AG10803 (cell line): ENCODE data around the gene PYGB.

Source experiments
- DNase-seq: peaks from one replicate; pipeline ENCODE4 v3.0.0; 2010; ENCODE audit warnings: low read depth
- H3K4me3 ChIP-seq: 2 replicates; pipeline ENCODE4 v1.5.1; 2011; ENCODE audit warnings: mild to moderate bottlenecking, low read length, control low read depth
- TF ChIP-seq, protein P1 (sequence below): conservative IDR thresholded peaks from 2 replicates; pipeline ENCODE4 v1.5.1; 2011; ENCODE audit warnings: mild to moderate bottlenecking, low read length, control low read depth, inconsistent platforms

Gene PYGB

DNA sequence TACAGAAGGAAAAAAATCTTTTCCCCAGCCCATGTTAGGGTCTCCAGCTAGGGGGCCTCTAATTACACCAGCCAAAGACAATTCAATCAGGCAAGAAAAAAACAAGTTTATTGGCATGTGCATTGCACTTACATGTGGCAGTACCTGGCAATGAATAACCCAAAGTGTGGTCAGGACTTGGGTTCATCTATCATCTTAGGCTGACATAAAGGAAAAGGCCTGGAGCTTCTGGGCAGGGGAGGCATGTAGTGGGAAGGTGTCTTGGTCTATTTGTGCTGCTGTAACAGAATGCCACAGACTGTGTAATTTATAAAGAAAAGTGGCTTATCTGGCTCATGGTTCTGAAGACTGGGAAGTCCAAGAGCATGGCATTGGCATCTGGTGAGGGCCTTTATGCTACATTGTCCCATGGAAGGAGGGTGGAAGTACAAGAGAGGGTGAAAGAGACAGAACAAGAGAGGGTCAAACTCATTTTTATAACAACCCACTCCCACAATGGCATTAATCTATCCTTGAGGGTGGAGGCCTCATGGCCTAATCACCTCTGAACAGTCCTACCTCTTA lies 4.4 kb upstream of the PYGB start:
- TF ChIP-seq, protein P1, sequence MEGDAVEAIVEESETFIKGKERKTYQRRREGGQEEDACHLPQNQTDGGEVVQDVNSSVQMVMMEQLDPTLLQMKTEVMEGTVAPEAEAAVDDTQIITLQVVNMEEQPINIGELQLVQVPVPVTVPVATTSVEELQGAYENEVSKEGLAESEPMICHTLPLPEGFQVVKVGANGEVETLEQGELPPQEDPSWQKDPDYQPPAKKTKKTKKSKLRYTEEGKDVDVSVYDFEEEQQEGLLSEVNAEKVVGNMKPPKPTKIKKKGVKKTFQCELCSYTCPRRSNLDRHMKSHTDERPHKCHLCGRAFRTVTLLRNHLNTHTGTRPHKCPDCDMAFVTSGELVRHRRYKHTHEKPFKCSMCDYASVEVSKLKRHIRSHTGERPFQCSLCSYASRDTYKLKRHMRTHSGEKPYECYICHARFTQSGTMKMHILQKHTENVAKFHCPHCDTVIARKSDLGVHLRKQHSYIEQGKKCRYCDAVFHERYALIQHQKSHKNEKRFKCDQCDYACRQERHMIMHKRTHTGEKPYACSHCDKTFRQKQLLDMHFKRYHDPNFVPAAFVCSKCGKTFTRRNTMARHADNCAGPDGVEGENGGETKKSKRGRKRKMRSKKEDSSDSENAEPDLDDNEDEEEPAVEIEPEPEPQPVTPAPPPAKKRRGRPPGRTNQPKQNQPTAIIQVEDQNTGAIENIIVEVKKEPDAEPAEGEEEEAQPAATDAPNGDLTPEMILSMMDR, result no peak
- DNase-seq, result no peak
- no peak overlapping the region for H3K4me3 ChIP-seq

DNA sequence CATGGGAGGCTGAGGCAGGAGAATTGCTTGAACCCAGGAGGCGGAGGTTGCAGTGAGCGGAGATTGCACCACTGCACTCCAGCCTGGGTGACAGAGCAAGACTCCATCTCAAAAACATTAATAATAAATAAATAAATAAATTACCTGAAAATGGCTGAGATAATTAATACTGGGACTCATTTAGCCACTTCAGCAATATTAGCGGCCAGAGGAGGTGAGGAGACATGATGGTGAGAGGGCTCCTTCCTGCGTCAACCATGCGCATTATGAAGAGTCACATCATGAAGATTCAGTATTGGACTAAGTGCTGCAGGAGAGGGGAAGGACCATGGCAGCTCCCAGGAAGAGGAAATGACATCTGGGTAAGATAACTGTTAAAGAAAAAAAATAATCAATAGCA lies 2.9 kb upstream of the PYGB start:
- TF ChIP-seq, protein P1, result no peak
- no peak overlapping the region for H3K4me3 ChIP-seq
- DNase-seq, result no peak

DNA sequence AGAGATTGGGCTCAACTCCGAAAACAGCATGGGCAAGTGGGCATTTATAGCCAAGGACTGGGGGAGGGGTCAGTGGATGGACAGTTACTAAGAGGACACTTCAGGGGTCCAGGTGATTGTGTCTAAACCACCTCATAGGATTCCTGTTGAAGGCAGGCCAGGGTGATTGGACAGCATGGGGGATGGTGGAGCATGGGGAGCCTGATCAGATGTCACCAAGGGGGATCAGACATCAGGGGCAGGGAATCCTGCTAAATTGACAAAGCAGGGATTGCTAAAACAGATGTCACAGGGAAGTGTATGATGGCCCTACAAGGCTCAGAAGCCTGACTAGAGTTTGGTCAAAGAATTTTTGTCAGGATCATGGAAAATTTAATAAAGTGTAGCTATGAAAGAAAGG lies 2.4 kb upstream of the PYGB start:
- TF ChIP-seq, protein P1, result no peak

DNA sequence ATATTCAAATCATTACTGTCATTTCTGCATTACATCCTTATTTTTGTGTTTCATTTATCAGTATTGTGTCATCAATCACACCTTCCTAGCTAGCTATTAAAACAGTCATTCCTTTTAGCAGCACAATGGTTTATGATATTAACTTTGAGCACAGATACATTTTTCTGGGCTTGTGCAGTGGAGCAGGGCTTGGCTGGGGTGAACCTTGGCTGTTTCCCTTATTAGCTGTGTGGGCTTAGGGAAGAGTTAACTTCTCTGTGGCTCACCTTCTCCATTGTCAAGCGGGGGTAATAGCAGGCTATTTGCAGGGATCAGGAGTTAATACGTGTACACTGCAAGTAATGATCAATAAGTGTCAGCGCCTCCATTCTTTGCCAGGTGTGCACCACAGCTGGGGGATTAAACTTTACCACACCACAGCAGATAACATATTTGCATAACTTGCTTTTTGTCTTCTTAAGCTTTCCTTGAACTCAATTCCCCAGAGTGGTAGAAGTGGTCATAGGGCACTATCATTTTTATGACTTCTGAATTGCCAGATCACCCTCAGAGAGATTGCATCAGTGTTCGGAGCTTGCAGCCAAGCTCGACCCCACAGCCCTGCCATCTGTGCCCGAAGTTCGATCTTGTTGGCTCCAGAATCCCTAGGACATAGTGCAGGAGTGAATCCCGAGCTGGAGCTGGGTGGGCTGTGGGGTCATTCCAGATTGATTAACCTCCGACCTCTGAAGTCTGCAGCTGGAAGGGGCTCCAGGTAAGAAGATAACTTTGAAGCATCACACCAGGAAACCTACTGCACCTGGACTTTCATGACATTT lies 1.5 kb upstream of the PYGB start:
- H3K4me3 ChIP-seq, result peak overlapping the region; percentile 89
- no peak for DNase-seq
- TF ChIP-seq, protein P1, result no peak

More for the DNA sequence above, 2.4 kb upstream of the PYGB start:
- H3K4me3 ChIP-seq, result no peak overlapping the region
- no peak for DNase-seq

DNA sequence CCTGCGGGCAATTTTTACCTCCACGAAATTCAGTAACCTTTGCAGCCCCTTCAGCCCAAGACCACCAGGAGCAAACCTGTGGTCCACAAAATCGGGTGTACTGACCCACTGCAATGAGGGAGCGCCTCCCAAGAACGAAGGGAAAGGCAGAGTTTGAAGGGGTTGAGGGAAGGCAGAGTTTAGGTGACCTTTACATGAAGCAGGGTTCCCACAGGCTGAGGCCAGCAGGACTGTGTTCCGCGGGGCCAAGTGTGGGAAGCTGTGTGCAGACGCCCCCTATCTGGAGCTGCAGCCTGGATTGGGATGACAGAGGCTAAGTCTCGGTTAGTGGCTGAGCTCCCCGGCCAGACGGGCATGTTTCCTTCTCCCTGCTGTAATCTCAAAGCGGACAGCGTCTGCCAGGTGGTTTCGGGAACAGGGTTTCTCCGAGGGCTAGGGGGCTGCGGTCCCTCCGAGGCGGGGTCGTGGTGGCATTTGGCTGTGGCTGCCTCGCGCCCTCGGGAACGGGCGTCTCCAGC lies 826 bp upstream of the PYGB start:
- peak overlapping the region; percentile 89 for H3K4me3 ChIP-seq
- DNase-seq, result peak; percentile 65
- TF ChIP-seq, protein P1, result peak; percentile 66

DNA sequence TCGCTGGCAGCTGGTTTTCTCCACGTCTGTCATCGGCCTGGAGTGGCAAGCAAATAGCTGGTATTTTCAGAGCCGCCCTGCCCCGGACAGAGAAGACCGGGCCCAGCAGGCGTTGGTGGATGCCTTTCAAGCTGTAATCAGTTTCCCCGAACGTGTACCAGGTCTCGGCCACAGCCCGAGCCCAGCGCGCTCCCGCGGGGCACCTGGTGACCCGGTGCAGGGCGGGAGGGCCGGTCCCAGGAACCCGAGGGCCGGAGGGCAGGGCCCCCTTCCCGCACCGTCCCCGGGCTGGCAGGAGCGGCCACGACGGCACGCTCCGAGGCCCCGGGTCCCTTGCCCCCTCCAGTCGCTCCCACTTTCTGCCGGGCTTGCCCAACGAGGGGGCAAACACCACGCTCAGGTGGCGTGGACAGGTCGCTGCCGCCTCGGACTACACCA lies 348 bp upstream of the PYGB start:
- H3K4me3 ChIP-seq, result peak overlapping the region; percentile 89
- no peak for DNase-seq
- TF ChIP-seq, protein P1, result no peak

DNA sequence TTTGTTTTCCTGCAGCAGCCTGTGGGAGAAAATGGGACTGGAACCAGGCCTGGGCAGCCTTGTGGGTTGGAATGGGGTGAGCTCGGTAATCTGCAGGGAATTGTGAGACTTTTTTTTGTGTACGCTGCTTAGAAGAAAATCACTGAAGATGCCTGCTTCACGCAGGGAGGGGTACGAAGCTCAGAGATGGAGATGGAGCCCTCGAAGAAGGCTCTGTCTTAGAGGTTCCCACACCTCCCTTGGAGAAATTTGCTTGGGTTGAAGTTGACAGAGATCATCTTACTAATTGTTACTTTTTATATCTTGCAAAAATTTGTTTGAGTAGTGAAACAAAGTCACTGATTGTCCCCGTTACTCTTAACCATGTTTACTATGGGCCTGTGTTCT lies 894 bp downstream of the PYGB start:
- H3K4me3 ChIP-seq, result peak overlapping the region; percentile 89
- TF ChIP-seq, protein P1, result no peak
- DNase-seq, result no peak
